OCI-LY7 (cell line): ENCODE measurements around the gene STK4. TPM values are rescaled to one million over a fixed set of nuclear protein-coding genes. Genes with fewer than 3 reads are reported as not detected.

ENCODE experiments used
- BruUV-seq: library from RNA; stranded (reverse); fragments of 400-500 nt; replicated peaks from 2 replicates; lab custom pipeline; 2021; lab: Mats Ljungman, UMichigan
- CTCF ChIA-PET: fragments of 300-600 bp; sonication (Branson Sonifier 250); formaldehyde crosslinking; loops from one replicate; lab custom pipeline; 2022; ENCODE audit warnings: antibody characterized with exemption; ENCODE audit not compliant: unreplicated experiment; lab: Charles Lee
- POLR2A ChIA-PET: fragments of 300-600 bp; sonication (Branson Sonifier 250); formaldehyde crosslinking; loops from one replicate; lab custom pipeline; 2022; ENCODE audit warnings: antibody characterized with exemption; lab: Charles Lee
- DNase-seq: peaks from one replicate; pipeline ENCODE4 v3.0.0-alpha.2; 2015; ENCODE audit warnings: low spot score
- H2AFZ ChIP-seq: fragments of 200-600 bp; sonication (generic), shearing (Covaris generic); 2 replicates; pipeline ENCODE4 v1.6.1; 2014; ENCODE audit warnings: mild to moderate bottlenecking, antibody characterized with exemption, low read length, moderate library complexity
- H3K27ac ChIP-seq: fragments of 200-600 bp; sonication (generic); 2 replicates; pipeline ENCODE4 v1.5.1; 2014; ENCODE audit warnings: mixed run types, low read depth, mild to moderate bottlenecking, moderate library complexity, low read length, inconsistent platforms; ENCODE audit not compliant: poor library complexity, severe bottlenecking
- H3K36me3 ChIP-seq: fragments of 200-600 bp; sonication (generic); 2 replicates; pipeline ENCODE4 v1.6.1; 2014; ENCODE audit warnings: mild to moderate bottlenecking, antibody characterized with exemption, low read length, moderate library complexity, mixed read lengths; ENCODE audit not compliant: insufficient read depth
- H3K4me1 ChIP-seq: fragments of 200-600 bp; sonication (generic); 2 replicates; pipeline ENCODE4 v1.5.1; 2014; ENCODE audit warnings: mild to moderate bottlenecking, low read length; ENCODE audit not compliant: insufficient read depth, poor library complexity, severe bottlenecking
- H3K4me2 ChIP-seq: fragments of 200-600 bp; sonication (generic); 2 replicates; pipeline ENCODE4 v1.6.1; 2014; ENCODE audit warnings: mild to moderate bottlenecking, low read length
- H3K4me3 ChIP-seq: fragments of 200-600 bp; sonication (generic); 2 replicates; pipeline ENCODE4 v1.5.1; 2014; ENCODE audit warnings: mild to moderate bottlenecking, low read depth, low read length; ENCODE audit not compliant: poor library complexity, severe bottlenecking
- H3K79me2 ChIP-seq: fragments of 200-600 bp; sonication (generic); 2 replicates; pipeline ENCODE4 v1.6.1; 2016; ENCODE audit warnings: low read depth, mild to moderate bottlenecking, low read length, moderate library complexity, mixed read lengths; ENCODE audit not compliant: insufficient read depth
- H3K9me2 ChIP-seq: fragments of 200-600 bp; sonication (generic); 2 replicates; pipeline ENCODE4 v1.6.1; 2016; ENCODE audit warnings: mild to moderate bottlenecking, low read length, mixed read lengths; ENCODE audit not compliant: insufficient read depth
- H3K9me3 ChIP-seq: fragments of 200-600 bp; sonication (generic); 2 replicates; pipeline ENCODE4 v1.6.1; 2014; ENCODE audit warnings: mild to moderate bottlenecking, mixed run types, low read length, mixed read lengths
- H4K20me1 ChIP-seq: fragments of 200-600 bp; sonication (generic); 2 replicates; pipeline ENCODE4 v1.6.1; 2014; ENCODE audit warnings: mild to moderate bottlenecking, antibody characterized with exemption, low read length, moderate library complexity, mixed read lengths; ENCODE audit not compliant: insufficient read depth
- EZH2phosphoT487 ChIP-seq: fragments of 200-600 bp; sonication (generic); IDR thresholded peaks from 2 replicates; pipeline ENCODE4 v1.6.1; 2018; ENCODE audit warnings: low read depth, borderline replicate concordance, mild to moderate bottlenecking, mixed run types, antibody characterized with exemption, low read length, moderate library complexity, mixed read lengths
- intact Hi-C: fragments of 100-400 bp; cut with micrococcal nuclease; formaldehyde crosslinking; loops from one replicate; pipeline ENCODE4 v1.10.0; 2022; ENCODE audit not compliant: unreplicated experiment
- total RNA-seq, 2 experiments: library from RNA; depleted of rRNA in 1 of 2; stranded (reverse); fragments of >200 nt in 1 of 2; shearing (Covaris generic) in 1 of 2; gene quantifications; 2 replicates each; pipeline ENCODE4 v1.2.3, GENCODE V29; 2014 to 2022
- TF ChIP-seq, protein P1 (sequence below): fragments of 200-600 bp; sonication (generic); conservative IDR thresholded peaks from 2 replicates; pipeline ENCODE4 v1.5.1; 2014; ENCODE audit warnings: mild to moderate bottlenecking, antibody characterized with exemption, low read length, moderate library complexity, mixed read lengths

The STK4 gene
- total RNA-seq, 2 experiments from 2014 or later, result 67.9 to 140 TPM

DNA sequence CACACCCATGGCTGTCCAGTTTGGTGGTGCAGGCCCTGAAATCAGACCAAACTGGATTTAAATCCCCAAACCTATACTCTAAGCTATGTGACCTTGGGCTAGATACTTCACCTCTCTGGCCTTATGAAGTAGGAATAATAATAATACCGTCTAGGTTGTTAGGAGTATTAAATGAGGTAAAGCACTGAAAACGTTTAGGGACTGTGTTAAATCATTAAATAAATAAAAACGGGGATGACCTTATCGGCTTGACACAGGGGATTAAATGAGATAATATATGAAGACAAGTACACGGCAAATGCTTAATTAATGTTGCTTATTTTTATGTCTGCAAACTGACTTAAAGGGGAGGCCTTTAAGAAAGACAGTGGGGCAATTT lies 672 bp upstream of the STK4 start:
- Histone ChIP-seq H3K36me3 (peaks cover 7% of the 10 kb centered on the region; the same call in 1 of the 2 replicates), H3K4me1 (peaks cover 69% of the 10 kb centered on the region), H3K9me2 (no peaks in the 10 kb centered on the region), H3K4me2 (peak overlapping the region; percentile 77), H3K79me2 (peaks cover 43% of the 10 kb centered on the region), H3K27ac (peak overlapping the region; percentile 82), H3K9me3 (no peaks in the 10 kb centered on the region), H2AFZ (peak overlapping the region; percentile 49; the same call in 1 of the 2 replicates), H4K20me1 (peaks cover 13% of the 10 kb centered on the region; the same call in 1 of the 2 replicates), H3K4me3 (peak overlapping the region; percentile 89)
- TF ChIP-seq, protein P1, sequence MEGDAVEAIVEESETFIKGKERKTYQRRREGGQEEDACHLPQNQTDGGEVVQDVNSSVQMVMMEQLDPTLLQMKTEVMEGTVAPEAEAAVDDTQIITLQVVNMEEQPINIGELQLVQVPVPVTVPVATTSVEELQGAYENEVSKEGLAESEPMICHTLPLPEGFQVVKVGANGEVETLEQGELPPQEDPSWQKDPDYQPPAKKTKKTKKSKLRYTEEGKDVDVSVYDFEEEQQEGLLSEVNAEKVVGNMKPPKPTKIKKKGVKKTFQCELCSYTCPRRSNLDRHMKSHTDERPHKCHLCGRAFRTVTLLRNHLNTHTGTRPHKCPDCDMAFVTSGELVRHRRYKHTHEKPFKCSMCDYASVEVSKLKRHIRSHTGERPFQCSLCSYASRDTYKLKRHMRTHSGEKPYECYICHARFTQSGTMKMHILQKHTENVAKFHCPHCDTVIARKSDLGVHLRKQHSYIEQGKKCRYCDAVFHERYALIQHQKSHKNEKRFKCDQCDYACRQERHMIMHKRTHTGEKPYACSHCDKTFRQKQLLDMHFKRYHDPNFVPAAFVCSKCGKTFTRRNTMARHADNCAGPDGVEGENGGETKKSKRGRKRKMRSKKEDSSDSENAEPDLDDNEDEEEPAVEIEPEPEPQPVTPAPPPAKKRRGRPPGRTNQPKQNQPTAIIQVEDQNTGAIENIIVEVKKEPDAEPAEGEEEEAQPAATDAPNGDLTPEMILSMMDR, result no peak
- TF ChIP-seq EZH2phosphoT487, result no peak
- ChIA-PET POLR2A (interaction anchor here (3.4 kb wide), 1 partner anchor 13 kb away, joined by 17 read pairs; no protein-coding TSS in a partner anchor), CTCF (interaction anchor here (1.6 kb wide), 1 partner anchor 13 kb away, joined by 4 read pairs; no protein-coding TSS in a partner anchor)
- intact Hi-C loops, result loop anchor here (2.0 to 10.0 kb wide), 3 partner anchors 55 to 381 kb away; partner anchors contain the start of genes PABPC1L, PKIG and YWHAB
- DNase-seq, result no peak
- BruUV-seq, result TSS peak; percentile 91

DNA sequence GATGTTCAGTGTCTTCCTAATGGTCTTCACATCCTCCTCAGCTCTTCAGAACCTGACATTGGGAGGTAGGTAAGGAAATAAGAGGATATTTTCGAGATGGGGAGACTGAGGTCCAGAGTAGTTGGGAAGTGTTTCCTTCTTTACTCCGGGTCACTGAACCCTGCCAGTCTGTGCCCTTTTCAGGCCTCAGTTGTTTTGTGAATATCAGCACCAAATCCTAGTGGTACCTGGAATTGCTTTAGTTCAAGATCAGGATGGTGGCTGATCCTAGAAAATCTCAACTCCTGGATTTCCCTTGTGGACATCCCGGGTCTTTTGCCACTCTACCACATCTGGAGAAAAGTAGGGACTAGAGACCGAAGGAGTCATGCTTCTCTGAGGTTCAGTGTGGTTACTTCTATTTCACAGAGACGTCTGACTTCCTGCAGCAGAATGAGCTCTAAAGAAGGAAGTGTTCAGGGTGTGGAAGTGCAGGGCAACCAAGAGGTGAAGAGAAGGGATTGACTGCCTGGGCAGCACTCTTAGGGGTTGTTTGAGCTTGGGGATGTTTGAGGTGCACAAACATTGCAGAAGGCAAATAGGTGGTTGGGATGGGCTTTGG lies 995 bp downstream of the STK4 start:
- Histone ChIP-seq H3K27ac (peak overlapping the region; percentile 82), H3K9me3 (no peaks in the 10 kb centered on the region), H3K79me2 (peaks cover 60% of the 10 kb centered on the region), H3K4me3 (peak overlapping the region; percentile 89), H3K4me1 (peaks cover 74% of the 10 kb centered on the region), H4K20me1 (peaks cover 14% of the 10 kb centered on the region; the same call in 1 of the 2 replicates), H2AFZ (no peak overlapping the region), H3K4me2 (peak overlapping the region; percentile 88), H3K9me2 (no peaks in the 10 kb centered on the region), H3K36me3 (peaks cover 15% of the 10 kb centered on the region)
- peak; percentile 77 for DNase-seq
- TF ChIP-seq, protein P1, result no peak
- TF ChIP-seq EZH2phosphoT487, result no peak
- intact Hi-C loops, result loop anchor here (2.0 to 10.0 kb wide), 3 partner anchors 57 to 383 kb away; partner anchors contain the start of genes PABPC1L, PKIG and YWHAB
- CTCF ChIA-PET, result interaction anchor here (1.4 kb wide), 1 partner anchor 10 kb away, joined by 7 read pairs; no protein-coding TSS in a partner anchor
- POLR2A ChIA-PET, result interaction anchor here (0.5 to 4.1 kb wide), 4 partner anchors 10 to 381 kb away, joined by 3 to 31 read pairs (median 3); no protein-coding TSS in a partner anchor
- BruUV-seq, result no TSS peak
